Bronchial epithelial cell (primary cell): Measurements from ENCODE around the gene GPR25. TPM values are rescaled to one million over a fixed set of nuclear protein-coding genes. Genes with fewer than 3 reads are reported as not detected.
"Not testable (repeated sequence)": the region's sequence is repeated elsewhere in the genome, so short reads cannot be mapped to it uniquely, and the experiment has no call there.

Experiments used
- DNase-seq: peaks from one replicate; pipeline ENCODE4 v3.0.0-alpha.2; 2010; ENCODE audit warnings: low read depth
- FAIRE-seq: peaks from 2 replicates; lab custom pipeline; 2011; peaks lifted over from hg19 to GRCh38; lab: Jason Lieb, UNC
- H3K27me3 ChIP-seq: 2 replicates; pipeline ENCODE4 v1.5.1; 2011; ENCODE audit warnings: low read length; ENCODE audit not compliant: control insufficient read depth, insufficient read depth
- H3K36me3 ChIP-seq: 2 replicates; pipeline ENCODE4 v1.5.1; 2011; ENCODE audit warnings: low read length; ENCODE audit not compliant: control insufficient read depth, insufficient read depth
- H3K4me3 ChIP-seq: 2 replicates; pipeline ENCODE4 v1.5.1; 2011; ENCODE audit warnings: mild to moderate bottlenecking, low read depth, low read length, control low read depth
- total RNA-seq: library from RNA; depleted of rRNA; stranded (reverse); fragments of >200 nt; gene quantifications from 2 replicates; pipeline ENCODE4 v1.2.1, GENCODE V29; 2014
- TF ChIP-seq, protein P1 (sequence below): IDR thresholded peaks from 2 replicates; pipeline ENCODE4 v1.5.1; 2011; ENCODE audit warnings: mild to moderate bottlenecking, moderate library complexity, low read length, control low read depth, inconsistent platforms; ENCODE audit not compliant: insufficient read depth, severe bottlenecking

Gene GPR25
- total RNA-seq, 1 donor from 2014 or later: not detected

DNA sequence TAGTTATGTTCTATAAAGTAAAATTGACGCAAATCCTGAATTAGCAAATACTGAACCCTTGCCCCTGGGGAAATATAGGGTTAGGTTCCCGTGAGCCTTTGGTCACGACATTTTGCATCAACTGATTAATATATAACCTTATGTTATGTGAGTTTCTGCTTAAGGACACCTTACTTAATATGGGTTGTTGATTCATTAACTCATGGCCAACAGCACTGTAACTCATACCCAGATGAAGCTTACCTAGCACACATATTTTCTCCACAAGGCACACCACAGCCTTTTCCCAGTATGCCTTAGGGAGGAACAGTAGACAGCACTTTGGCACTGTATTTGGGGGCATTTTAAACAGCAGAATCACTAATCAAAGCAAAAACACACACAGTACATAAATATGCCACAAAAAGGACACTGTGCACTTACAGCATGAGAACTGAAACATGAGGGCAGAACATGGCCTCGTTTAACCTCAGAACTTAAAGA, 37.0 kb downstream of the GPR25 start:
- FAIRE-seq (no peak), DNase-seq (no peak)
- Histone ChIP-seq H3K4me3 (no peak overlapping the region), H3K36me3 (peaks cover 33% of the 10 kb centered on the region), H3K27me3 (no peaks in the 10 kb centered on the region)
- TF ChIP-seq, protein P1, sequence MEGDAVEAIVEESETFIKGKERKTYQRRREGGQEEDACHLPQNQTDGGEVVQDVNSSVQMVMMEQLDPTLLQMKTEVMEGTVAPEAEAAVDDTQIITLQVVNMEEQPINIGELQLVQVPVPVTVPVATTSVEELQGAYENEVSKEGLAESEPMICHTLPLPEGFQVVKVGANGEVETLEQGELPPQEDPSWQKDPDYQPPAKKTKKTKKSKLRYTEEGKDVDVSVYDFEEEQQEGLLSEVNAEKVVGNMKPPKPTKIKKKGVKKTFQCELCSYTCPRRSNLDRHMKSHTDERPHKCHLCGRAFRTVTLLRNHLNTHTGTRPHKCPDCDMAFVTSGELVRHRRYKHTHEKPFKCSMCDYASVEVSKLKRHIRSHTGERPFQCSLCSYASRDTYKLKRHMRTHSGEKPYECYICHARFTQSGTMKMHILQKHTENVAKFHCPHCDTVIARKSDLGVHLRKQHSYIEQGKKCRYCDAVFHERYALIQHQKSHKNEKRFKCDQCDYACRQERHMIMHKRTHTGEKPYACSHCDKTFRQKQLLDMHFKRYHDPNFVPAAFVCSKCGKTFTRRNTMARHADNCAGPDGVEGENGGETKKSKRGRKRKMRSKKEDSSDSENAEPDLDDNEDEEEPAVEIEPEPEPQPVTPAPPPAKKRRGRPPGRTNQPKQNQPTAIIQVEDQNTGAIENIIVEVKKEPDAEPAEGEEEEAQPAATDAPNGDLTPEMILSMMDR: no peak

DNA sequence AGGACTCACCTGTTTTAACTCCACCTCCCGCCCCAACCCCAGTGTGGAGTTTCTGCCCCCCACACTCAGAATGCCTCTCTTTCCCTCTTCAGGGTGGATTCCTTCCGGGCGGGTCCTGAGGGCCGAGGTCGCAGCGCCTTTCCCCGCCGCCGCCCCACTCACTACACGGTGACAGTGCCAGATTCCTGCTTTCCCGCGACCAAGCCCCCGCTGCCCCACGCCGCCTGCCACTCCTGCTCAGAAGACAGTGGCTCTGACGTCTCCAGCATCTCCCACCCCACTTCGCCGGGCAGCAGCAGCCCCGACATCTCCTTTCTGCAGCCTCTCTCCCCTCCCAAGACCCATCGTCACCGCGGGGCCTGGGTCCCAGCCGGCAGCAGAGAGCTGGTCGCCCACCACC, 38.6 kb downstream of the GPR25 start:
- TF ChIP-seq, protein P1: no peak
- Histone ChIP-seq H3K36me3 (peaks cover 35% of the 10 kb centered on the region), H3K27me3 (no peaks in the 10 kb centered on the region), H3K4me3 (no peak overlapping the region)
- FAIRE-seq: no peak
- no peak for DNase-seq

DNA sequence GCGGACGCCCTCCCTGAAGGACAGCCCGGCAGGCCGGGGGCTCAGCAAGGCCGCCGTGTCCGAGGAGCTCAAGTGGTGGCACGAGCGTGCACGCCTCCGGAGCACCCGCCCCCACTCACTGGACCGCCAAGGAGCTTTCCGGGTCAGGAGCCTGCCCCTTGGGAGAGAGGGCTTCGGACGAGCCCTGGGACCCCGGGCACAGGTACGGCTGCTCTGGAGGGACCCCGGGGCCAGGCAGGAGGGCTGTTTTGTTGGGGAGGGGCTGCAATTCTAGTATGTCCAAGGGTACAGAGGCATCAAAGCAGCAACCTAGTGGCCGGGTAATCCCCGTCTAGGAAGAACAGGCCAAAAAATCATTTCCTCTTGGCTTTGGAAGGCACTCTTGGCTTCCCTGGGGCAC, 39.2 kb downstream of the GPR25 start:
- not testable (repeated sequence) for H3K4me3 ChIP-seq, FAIRE-seq, H3K27me3 ChIP-seq, DNase-seq
- peaks cover 33% of the 10 kb centered on the region for H3K36me3 ChIP-seq

GRCh38 chr1:200912737-200913407, 40.1 kb downstream of the GPR25 start:
- Histone ChIP-seq H3K4me3 (no peak overlapping the region), H3K36me3 (peaks cover 32% of the 10 kb centered on the region), H3K27me3 (no peaks in the 10 kb centered on the region)
- DNase-seq (peak; percentile 77), FAIRE-seq (peak; percentile 28)
- TF ChIP-seq, protein P1: no peak

DNA sequence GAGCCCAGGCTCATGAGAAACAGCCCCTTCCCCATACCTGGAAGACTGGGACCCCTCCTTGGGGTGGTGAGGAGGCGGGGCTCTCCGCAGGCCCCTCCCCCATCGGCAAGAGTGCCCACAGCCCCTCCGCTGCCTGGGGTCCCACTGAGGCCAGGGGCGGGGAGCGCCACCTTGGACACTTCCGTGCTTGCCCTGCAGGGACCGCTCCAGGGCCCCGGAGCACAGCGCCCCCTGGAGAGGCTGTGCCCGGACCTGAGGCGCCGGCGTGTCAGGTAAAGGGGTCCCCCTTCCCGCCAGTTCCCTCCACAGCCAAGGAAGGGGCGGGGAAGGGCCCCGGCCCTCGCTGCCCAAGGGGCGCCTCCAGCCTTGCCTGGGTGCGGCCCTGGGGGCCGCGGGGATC, 43.4 kb downstream of the GPR25 start:
- FAIRE-seq (no peak), DNase-seq (no peak)
- Histone ChIP-seq H3K27me3 (no peaks in the 10 kb centered on the region), H3K36me3 (peaks cover 14% of the 10 kb centered on the region), H3K4me3 (no peak overlapping the region)
- TF ChIP-seq, protein P1: peak; percentile 47

GRCh38 chr1:200916681-200917080, 43.9 kb downstream of the GPR25 start:
- DNase-seq: no peak
- Histone ChIP-seq H3K27me3 (no peaks in the 10 kb centered on the region), H3K36me3 (peaks cover 12% of the 10 kb centered on the region), H3K4me3 (no peak overlapping the region)
- FAIRE-seq: no peak
- TF ChIP-seq, protein P1: no peak
